ENCODE data around the gene MOGAT1.

Gene MOGAT1

DNA sequence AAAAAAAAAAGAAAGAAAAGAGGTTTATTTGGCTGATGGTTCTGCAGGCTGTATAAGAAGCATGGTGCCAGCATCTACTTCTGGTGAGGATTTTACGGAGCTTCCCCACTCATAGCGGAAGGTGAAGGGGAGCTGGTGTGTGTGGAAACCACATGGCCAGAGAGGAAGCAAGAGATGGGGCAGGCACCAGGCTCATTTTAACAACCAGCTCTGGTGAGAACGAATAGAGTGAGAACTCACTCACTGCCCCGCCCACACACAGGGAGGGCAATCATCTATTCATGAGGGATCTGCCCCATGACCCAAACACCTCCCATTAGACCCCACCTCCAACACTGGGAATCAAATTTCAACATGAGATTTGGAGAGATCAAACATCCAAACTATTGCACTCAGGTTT, 68.5 kb downstream of the MOGAT1 start:
- CTCF ChIA-PET, result interaction anchor here (1.2 kb wide), 1 partner anchor 13 kb away, joined by 3 read pairs; no protein-coding TSS in a partner anchor
- no peak overlapping the region for H3K27ac ChIP-seq
- no peak for TF ChIP-seq CTCF (conservative IDR thresholded peaks at IDR 0.05; ENCODE audit: low read depth)
- no peak for DNase-seq (ENCODE audit: low spot score)
- POLR2A ChIA-PET (ENCODE audit: low non-redundant PET), result no interaction called here

- ChIA-PET CTCF (no interaction called here), POLR2A (ENCODE audit: low non-redundant PET) (no interaction called here)
- DNase-seq (ENCODE audit: low spot score), result no peak
- H3K27ac ChIP-seq, result no peak overlapping the region
- no peak for TF ChIP-seq CTCF (conservative IDR thresholded peaks at IDR 0.05; ENCODE audit: low read depth)
Observed at GRCh38 chr2:222743251-222743812, 71.9 kb downstream of the MOGAT1 start.

- POLR2A ChIA-PET (ENCODE audit: low non-redundant PET), result no interaction called here
- no peak overlapping the region for H3K27ac ChIP-seq
- no peak for DNase-seq (ENCODE audit: low spot score)
- CTCF ChIA-PET, result interaction anchor here (0.7 kb wide), 1 partner anchor 52 kb away, joined by 4 read pairs; no protein-coding TSS in a partner anchor
- TF ChIP-seq CTCF (conservative IDR thresholded peaks at IDR 0.05; ENCODE audit: low read depth), result no peak
Observed at GRCh38 chr2:222745836-222746559, 74.5 kb downstream of the MOGAT1 start.

DNA sequence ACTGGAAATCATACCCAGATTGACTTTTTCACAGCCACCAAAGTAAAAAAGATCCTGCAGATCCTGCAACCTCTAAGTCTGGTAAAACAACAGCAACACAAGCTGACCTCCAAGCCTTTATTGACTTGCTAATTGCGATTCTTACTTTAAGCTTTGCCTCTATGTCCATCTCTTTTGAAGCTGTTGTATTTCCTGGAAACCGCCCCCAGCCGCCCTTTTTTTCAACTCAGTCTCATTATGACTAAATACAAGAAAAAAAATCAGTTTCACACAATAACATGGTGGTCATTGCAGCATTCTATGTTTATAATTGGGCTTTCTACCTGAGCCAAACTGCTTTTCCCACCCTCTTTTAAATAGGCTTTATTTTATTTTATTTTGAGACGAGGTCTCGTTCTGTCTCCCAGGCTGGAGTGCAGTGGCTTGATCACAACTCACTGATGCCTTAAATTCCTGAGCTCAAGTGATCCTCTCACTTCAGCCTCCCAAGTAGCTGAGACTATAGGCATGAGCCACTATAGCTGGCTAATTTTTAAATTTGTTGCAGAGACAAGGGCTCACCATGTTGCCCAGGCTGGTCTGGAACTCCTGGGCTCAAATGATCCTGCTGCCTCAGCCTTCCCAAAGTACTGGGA, 76.2 kb downstream of the MOGAT1 start:
- H3K27ac ChIP-seq, result no peak overlapping the region
- CTCF ChIA-PET, result no interaction called here
- POLR2A ChIA-PET (ENCODE audit: low non-redundant PET), result no interaction called here
- no peak for TF ChIP-seq CTCF (conservative IDR thresholded peaks at IDR 0.05; ENCODE audit: low read depth)
- no peak for DNase-seq (ENCODE audit: low spot score)

DNA sequence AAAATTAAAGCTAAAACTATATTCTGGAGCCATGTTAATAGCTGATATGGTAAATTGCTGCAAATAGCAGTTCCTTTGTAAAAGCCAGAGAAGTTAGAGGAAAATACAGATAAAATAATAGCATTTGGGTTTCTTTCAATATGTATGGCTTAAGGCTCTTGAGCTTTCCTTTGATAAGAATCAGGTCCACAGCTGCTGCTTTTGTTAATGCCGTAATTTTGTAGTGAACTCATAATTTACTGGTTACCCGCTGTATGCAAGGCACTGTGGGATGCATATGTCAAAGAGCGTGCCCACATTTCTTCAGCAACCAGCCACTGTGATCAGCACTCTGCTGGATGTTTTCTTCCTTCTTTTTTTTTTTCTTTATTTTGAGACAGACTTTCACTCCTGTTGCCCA, 79.1 kb downstream of the MOGAT1 start:
- no peak for DNase-seq (ENCODE audit: low spot score)
- ChIA-PET CTCF (no interaction called here), POLR2A (ENCODE audit: low non-redundant PET) (no interaction called here)
- no peak for TF ChIP-seq CTCF (conservative IDR thresholded peaks at IDR 0.05; ENCODE audit: low read depth)
- no peak overlapping the region for H3K27ac ChIP-seq

DNA sequence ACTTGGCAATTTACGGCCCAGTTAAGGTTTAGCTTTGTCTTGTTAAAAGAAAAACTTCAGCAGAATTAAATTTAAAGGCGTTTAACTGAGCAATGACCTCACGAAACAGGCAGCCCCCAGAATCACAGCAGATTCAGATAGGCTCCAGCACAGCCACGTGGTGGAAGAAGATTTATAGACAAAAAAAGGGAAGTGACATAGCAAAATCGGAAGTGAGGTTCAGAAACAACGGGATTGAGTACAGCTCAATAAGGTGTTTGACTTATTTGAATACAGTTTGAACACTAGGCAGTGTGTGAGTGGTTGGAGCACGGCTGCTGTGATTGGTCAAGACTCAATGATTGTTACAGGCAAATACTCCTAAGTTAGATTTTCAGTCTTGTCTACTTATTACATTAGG, 79.8 kb downstream of the MOGAT1 start:
- no peak for TF ChIP-seq CTCF (conservative IDR thresholded peaks at IDR 0.05; ENCODE audit: low read depth)
- POLR2A ChIA-PET (ENCODE audit: low non-redundant PET), result no interaction called here
- H3K27ac ChIP-seq, result no peak overlapping the region
- no peak for DNase-seq (ENCODE audit: low spot score)
- CTCF ChIA-PET, result no interaction called here
